Activated CD8-positive, alpha-beta memory T cell treated with anti-CD3 and anti-CD28 coated beads, Interleukin-2, amount 50 U/mL, for 4 hours (primary cell): ENCODE results near the gene NPPB.

Source experiments
- DNase-seq: peaks from one replicate; pipeline ENCODE4 v3.0.0-alpha.2; 2020

NPPB gene

DNA sequence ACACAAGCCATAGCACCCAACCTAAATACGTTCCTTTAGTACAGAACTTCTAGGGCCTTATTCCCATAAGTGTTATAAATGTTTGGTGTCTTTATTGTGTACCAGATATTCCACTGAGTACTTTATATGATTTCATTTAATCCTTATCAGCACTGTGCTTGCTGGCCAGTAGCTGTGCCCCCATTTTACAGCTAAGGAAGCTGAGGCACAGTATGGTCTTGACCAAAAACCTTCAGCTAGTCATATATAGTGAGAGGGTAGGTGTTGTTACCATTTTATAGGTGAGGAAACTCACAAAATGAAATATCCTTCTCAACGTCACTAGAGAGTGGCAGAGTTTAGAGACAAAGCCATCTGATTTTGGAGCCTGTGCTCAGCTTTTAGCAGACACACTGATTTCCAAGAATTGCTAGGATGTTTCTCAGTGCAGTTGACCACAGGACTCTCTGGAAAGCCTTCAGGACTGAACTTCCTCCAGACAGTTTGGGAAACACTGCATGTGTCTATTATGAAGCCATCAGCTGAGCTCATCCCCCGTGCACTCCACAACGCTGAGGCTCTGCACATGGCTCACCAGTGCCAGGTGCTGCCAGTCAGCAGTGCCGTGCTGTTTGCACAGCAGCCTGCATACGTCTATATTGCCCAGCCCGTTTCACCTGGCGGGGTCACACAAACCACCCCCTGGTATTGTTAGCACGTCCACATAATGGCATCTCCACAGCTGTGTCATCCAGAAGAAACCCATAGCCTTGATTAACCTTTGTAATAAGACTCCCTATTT is 26.6 kb downstream of the NPPB start:
- DNase-seq, result no peak

- DNase-seq, result no peak
Observed at GRCh38 chr1:11828511-11828910, 30.2 kb downstream of the NPPB start.

DNA sequence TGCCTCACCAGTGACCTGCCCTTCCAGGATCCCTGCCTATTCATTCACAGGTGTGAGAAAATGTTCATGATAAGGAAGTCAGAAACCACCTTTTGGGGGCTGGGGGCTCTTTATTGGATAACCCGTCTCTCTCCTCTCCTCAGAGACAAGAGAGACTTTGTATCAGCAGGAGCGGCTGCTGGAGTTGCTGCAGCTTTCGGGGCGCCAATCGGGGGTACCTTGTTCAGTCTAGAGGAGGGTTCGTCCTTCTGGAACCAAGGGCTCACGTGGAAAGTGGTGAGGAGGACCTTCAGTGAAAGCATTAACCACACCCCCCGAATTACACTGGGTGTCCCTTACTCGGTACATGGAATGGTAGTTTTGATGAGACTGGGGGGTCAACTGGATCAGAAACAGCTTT is 31.8 kb downstream of the NPPB start:
- DNase-seq, result no peak

DNA sequence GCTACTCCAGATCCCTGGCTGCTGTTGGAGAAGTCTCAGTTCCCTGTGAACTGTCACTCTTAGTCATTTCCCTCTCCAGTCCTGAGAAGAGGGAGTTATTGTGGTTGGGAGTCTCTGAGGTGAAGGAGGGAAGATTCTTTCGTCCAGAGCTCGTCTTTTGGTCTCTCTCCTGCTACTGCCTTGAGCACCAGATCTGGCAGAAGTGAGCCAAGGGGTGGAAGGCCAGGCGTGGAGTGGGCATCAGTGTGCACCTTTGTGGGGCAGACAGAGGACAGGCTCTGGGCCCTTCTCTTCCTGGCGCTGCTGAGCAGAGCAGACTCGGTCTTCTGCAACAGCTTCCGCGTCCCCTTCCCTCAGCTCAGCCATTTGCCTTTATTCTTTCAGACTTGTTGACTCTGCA is 33.6 kb downstream of the NPPB start:
- no peak for DNase-seq

DNA sequence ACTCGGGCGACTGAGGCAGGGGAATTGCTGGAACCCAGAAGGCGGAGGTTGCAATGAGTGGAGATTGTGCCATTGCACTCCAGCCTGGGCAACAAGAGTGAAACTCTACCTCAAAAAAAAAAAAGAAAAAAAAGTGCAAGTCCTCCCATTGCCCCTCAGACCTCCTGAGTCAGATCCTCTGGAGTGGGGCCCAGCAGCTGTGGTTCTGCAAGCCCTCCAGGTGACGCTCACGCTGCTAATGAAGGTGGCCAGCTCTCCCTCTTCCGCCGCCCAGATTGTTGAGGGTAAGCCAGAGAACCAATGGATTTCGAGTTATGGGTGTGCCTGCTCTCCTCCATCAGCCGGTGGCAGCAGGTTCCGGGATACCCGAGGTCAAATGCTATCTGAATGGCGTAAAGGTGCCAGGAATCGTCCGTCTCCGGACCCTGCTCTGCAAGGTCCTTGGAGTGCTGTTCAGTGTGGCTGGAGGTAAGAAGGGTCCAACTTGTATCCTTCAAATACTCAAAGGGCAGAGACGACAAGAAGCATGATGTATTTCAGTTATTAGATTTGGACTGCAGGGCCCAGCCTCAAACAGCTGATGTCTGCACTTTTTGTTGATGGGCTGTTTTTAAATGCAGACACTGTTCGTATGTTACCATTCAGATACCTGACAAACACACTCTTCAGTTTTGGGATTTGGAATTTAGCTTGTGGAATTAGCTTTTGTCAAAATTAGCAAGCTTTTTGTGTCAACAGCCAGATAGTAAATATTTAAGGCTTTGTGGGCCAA is 35.2 kb downstream of the NPPB start:
- DNase-seq, result no peak

GRCh38 chr1:11822091-11822490 is 36.7 kb downstream of the NPPB start:
- DNase-seq, result no peak

GRCh38 chr1:11817192-11817591 is 41.6 kb downstream of the NPPB start:
- no peak for DNase-seq

DNA sequence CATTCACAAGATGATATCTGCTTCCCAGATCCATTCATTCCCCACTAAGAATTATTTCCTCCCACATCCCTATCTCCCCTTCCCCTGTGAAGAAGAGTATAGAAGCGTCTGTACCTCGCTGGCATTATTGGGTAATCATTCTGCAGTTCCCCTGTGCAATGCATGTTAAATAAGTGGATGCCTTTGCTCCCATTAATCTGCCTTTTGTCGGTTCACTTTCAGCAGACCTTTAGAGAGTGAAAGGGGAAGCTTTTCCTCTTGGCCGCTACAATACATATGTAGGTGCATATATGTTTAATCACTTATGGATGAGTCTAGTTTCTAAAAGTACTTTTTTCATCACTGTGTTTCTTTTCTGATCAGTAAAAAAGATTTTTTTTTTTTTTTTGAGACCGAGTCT is 45.7 kb downstream of the NPPB start:
- DNase-seq, result no peak
